GM10266 (cell line): Measurements from ENCODE around the gene NUP210.
A peak's percentile ranks its signal among the peaks of the same experiment; 100 is the strongest.

Experiments used
- DNase-seq: peaks from one replicate; pipeline ENCODE4 v3.0.0; 2012; ENCODE audit errors: extremely low spot score
- CTCF ChIP-seq: IDR thresholded peaks from 2 replicates; pipeline ENCODE4 v1.5.1; 2012; ENCODE audit warnings: mild to moderate bottlenecking, low read depth; ENCODE audit not compliant: control insufficient read depth, insufficient read depth; ENCODE audit errors: missing control alignments

The NUP210 gene

GRCh38 chr3:13332158-13332557 lies 88.0 kb downstream of the NUP210 start:
- peak; percentile 65 for DNase-seq
- TF ChIP-seq CTCF, result no peak

GRCh38 chr3:13329746-13330145 lies 90.4 kb downstream of the NUP210 start:
- no peak for DNase-seq
- no peak for TF ChIP-seq CTCF

- TF ChIP-seq CTCF, result no peak
- no peak for DNase-seq
These were observed 94.2 kb downstream of the NUP210 start for GRCh38 chr3:13325892-13326443.

- TF ChIP-seq CTCF, result no peak
- no peak for DNase-seq
These were observed 95.2 kb downstream of the NUP210 start for GRCh38 chr3:13324835-13325501.

GRCh38 chr3:13323822-13324221 lies 96.3 kb downstream of the NUP210 start:
- DNase-seq, result no peak
- no peak for TF ChIP-seq CTCF

GRCh38 chr3:13322324-13322723 lies 97.8 kb downstream of the NUP210 start:
- no peak for TF ChIP-seq CTCF
- no peak for DNase-seq

GRCh38 chr3:13319564-13320220 lies 100.4 kb downstream of the NUP210 start:
- DNase-seq, result no peak
- TF ChIP-seq CTCF, result no peak
